Stomach (tissue), 4 donors: ENCODE results near the gene NAA11.

Experiments
- EP300 ChIP-seq: sonication (generic); formaldehyde crosslinking; IDR thresholded peaks from one replicate; pipeline ENCODE4 v1.6.1; 2017; ENCODE audit warnings: antibody characterized with exemption
- POLR2A ChIP-seq, 4 donors: fragments of 450-650 bp; IDR thresholded peaks; one replicate each; pipeline ENCODE4 v1.6.1; 2016; ENCODE audit warnings: antibody characterized with exemption in 4 of 4, control low read depth in 2 of 4, mild to moderate bottlenecking in 1 of 4, moderate library complexity in 1 of 4
- POLR2AphosphoS5 ChIP-seq, 3 donors: sonication (generic); formaldehyde crosslinking; IDR thresholded peaks; one replicate each; pipeline ENCODE4 v1.6.1; 2016; ENCODE audit warnings: antibody characterized with exemption in 3 of 3
- TF ChIP-seq, protein P1 (sequence below), 7 experiments: fragments of 450-650 bp in 4 of 7; fragments of 200-600 bp in 3 of 7; sonication (generic) in 3 of 7; IDR thresholded peaks; one replicate each; pipeline ENCODE4 v1.5.1; 2016 to 2019; ENCODE audit warnings: antibody characterized with exemption in 7 of 7, control low read depth in 2 of 7, mild to moderate bottlenecking in 1 of 7

- no peak for TF ChIP-seq POLR2A (IDR thresholded peaks at IDR 0.05)
- TF ChIP-seq, protein P1, sequence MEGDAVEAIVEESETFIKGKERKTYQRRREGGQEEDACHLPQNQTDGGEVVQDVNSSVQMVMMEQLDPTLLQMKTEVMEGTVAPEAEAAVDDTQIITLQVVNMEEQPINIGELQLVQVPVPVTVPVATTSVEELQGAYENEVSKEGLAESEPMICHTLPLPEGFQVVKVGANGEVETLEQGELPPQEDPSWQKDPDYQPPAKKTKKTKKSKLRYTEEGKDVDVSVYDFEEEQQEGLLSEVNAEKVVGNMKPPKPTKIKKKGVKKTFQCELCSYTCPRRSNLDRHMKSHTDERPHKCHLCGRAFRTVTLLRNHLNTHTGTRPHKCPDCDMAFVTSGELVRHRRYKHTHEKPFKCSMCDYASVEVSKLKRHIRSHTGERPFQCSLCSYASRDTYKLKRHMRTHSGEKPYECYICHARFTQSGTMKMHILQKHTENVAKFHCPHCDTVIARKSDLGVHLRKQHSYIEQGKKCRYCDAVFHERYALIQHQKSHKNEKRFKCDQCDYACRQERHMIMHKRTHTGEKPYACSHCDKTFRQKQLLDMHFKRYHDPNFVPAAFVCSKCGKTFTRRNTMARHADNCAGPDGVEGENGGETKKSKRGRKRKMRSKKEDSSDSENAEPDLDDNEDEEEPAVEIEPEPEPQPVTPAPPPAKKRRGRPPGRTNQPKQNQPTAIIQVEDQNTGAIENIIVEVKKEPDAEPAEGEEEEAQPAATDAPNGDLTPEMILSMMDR (IDR thresholded peaks at IDR 0.05) = no peak
- no peak for TF ChIP-seq EP300
- no peak for TF ChIP-seq POLR2AphosphoS5 (IDR thresholded peaks at IDR 0.05)
Observed at GRCh38 chr4:79340568-79340967, 14.7 kb upstream of the NAA11 start.
